Caco-2 (cell line): ENCODE data around the gene KRT9. TPM values are rescaled to one million over a fixed set of nuclear protein-coding genes. Genes with fewer than 3 reads are reported as not detected.

Source experiments
- BruUV-seq: library from RNA; stranded (reverse); fragments of 400-500 nt; replicated peaks from 2 replicates; lab custom pipeline; 2021; lab: Mats Ljungman, UMichigan
- CTCF ChIA-PET: fragments of 300-600 bp; sonication (Branson Sonifier 250); formaldehyde crosslinking; loops from one replicate; lab custom pipeline; 2022; ENCODE audit warnings: antibody characterized with exemption; lab: Charles Lee
- POLR2A ChIA-PET: fragments of 300-600 bp; sonication (Branson Sonifier 250); formaldehyde crosslinking; loops from one replicate; lab custom pipeline; 2022; ENCODE audit warnings: antibody characterized with exemption; lab: Charles Lee
- DNase-seq, 2 experiments: peaks; one replicate each; pipeline versions ENCODE4 v3.0.0 to v3.0.0-alpha.2; 2020 to 2022
- H3K27me3 ChIP-seq: replicated peaks from 2 replicates; pipeline ENCODE4 v1.6.0; 2011; ENCODE audit warnings: low read length; ENCODE audit not compliant: control insufficient read depth, insufficient read depth
- H3K36me3 ChIP-seq: 2 replicates; pipeline ENCODE4 v1.5.1; 2011; ENCODE audit warnings: low read length; ENCODE audit not compliant: control insufficient read depth, insufficient read depth
- H3K4me1 ChIP-seq: fragments of 250-450 bp; sonication (Bioruptor Pico); 2 replicates; pipeline ENCODE4 v1.5.1; 2020; ENCODE audit warnings: mild to moderate bottlenecking
- H3K4me3 ChIP-seq: 2 replicates; pipeline ENCODE4 v1.5.1; 2011; ENCODE audit warnings: low read depth, mild to moderate bottlenecking, control low read depth, low read length
- H3K9me3 ChIP-seq: fragments of 250-450 bp; sonication (Bioruptor Pico); 2 replicates; pipeline ENCODE4 v1.5.1; 2020; ENCODE audit warnings: mild to moderate bottlenecking, moderate library complexity
- H3K27ac Mint-ChIP-seq: one replicate; pipeline ENCODE4 v1.8.0; 2022; ENCODE audit warnings: mixed read lengths; ENCODE audit not compliant: unreplicated experiment
- H3K27me3 Mint-ChIP-seq: one replicate; pipeline ENCODE4 v1.8.0; 2022; ENCODE audit warnings: mixed read lengths; ENCODE audit not compliant: insufficient read depth, unreplicated experiment
- H3K36me3 Mint-ChIP-seq: one replicate; pipeline ENCODE4 v1.8.0; 2022; ENCODE audit warnings: mild to moderate bottlenecking, mixed read lengths; ENCODE audit not compliant: insufficient read depth, unreplicated experiment
- H3K4me1 Mint-ChIP-seq: one replicate; pipeline ENCODE4 v1.8.0; 2022; ENCODE audit warnings: low read depth, mixed read lengths; ENCODE audit not compliant: unreplicated experiment
- H3K4me3 Mint-ChIP-seq: one replicate; pipeline ENCODE4 v1.8.0; 2022; ENCODE audit warnings: mild to moderate bottlenecking, moderate library complexity, mixed read lengths; ENCODE audit not compliant: unreplicated experiment
- H3K9me3 Mint-ChIP-seq: one replicate; pipeline ENCODE4 v1.8.0; 2022; ENCODE audit warnings: mixed read lengths; ENCODE audit not compliant: unreplicated experiment
- CTCF ChIP-seq, 2 experiments: fragments of 200-600 bp in 1 of 2; IDR thresholded peaks; 1 replicate in 1 of 2; 2 replicates in 1 of 2; pipeline versions ENCODE4 v1.5.1 to v1.8.0; 2011 to 2022; ENCODE audit warnings: antibody characterized with exemption in 1 of 2, control low read depth in 1 of 2, inconsistent platforms in 1 of 2, low read depth in 1 of 2, low read length in 1 of 2, mild to moderate bottlenecking in 1 of 2, moderate library complexity in 1 of 2; ENCODE audit not compliant: insufficient read depth in 1 of 2, severe bottlenecking in 1 of 2, unreplicated experiment in 1 of 2
- intact Hi-C: fragments of 100-400 bp; cut with micrococcal nuclease; formaldehyde crosslinking; loops from one replicate; pipeline ENCODE4 v1.10.0; 2022; ENCODE audit not compliant: unreplicated experiment
- total RNA-seq: library from RNA; stranded (reverse); gene quantifications from 2 replicates; pipeline ENCODE4 v1.2.3, GENCODE V29; 2022

Gene KRT9
- total RNA-seq, 1 experiment from 2014 or later, result not detected

GRCh38 chr17:41519501-41520224 lies 52.2 kb downstream of the KRT9 start:
- H3K9me3 ChIP-seq, result no peaks in the 10 kb centered on the region
- peaks cover 5% of the 10 kb centered on the region for H3K36me3 ChIP-seq
- peaks cover 57% of the 10 kb centered on the region for H3K4me1 ChIP-seq
- H3K27me3 ChIP-seq, result no peaks in the 10 kb centered on the region
- no TSS peak for BruUV-seq
- Mint-ChIP-seq H3K27me3 (no peaks in the 10 kb centered on the region), H3K9me3 (no peaks in the 10 kb centered on the region), H3K4me3 (no peak overlapping the region), H3K36me3 (peaks cover 58% of the 10 kb centered on the region), H3K27ac (peak overlapping the region; percentile 74), H3K4me1 (peaks cover 48% of the 10 kb centered on the region)
- no peak for TF ChIP-seq CTCF (IDR thresholded peaks at IDR 0.05; ENCODE audit: insufficient read depth in 1 of 2, low read depth in 1 of 2, low read length in 1 of 2, severe bottlenecking in 1 of 2, unreplicated experiment in 1 of 2)
- ChIA-PET CTCF (interaction anchor here (1.0 to 1.1 kb wide), 2 partner anchors 29 to 146 kb away, joined by 3 to 6 read pairs; no protein-coding TSS in a partner anchor), POLR2A (no interaction called here)
- no peak overlapping the region for H3K4me3 ChIP-seq
- intact Hi-C loops, result loop anchor here (5.0 to 10.0 kb wide), 2 partner anchors 105 to 612 kb away; no protein-coding TSS in a partner anchor
- peak in 1 of 2 experiments; percentile 64 for DNase-seq

- H3K36me3 ChIP-seq, result peaks cover 1% of the 10 kb centered on the region
- no peak for TF ChIP-seq CTCF (IDR thresholded peaks at IDR 0.05; ENCODE audit: insufficient read depth in 1 of 2, low read depth in 1 of 2, low read length in 1 of 2, severe bottlenecking in 1 of 2, unreplicated experiment in 1 of 2)
- CTCF ChIA-PET, result interaction anchor here (1.0 to 1.1 kb wide), 2 partner anchors 30 to 147 kb away, joined by 3 to 6 read pairs; no protein-coding TSS in a partner anchor
- no TSS peak for BruUV-seq
- no peaks in the 10 kb centered on the region for H3K9me3 ChIP-seq
- Mint-ChIP-seq H3K27me3 (no peaks in the 10 kb centered on the region), H3K4me1 (peaks cover 40% of the 10 kb centered on the region), H3K27ac (peak within 1 kb of the TSS; percentile 74), H3K9me3 (no peaks in the 10 kb centered on the region), H3K36me3 (peaks cover 51% of the 10 kb centered on the region), H3K4me3 (no peak within 1 kb of the TSS)
- no peak within 1 kb of the TSS for H3K4me3 ChIP-seq
- no peak for DNase-seq
- H3K4me1 ChIP-seq, result peaks cover 50% of the 10 kb centered on the region
- no peaks in the 10 kb centered on the region for H3K27me3 ChIP-seq
- intact Hi-C loops, result no loop called here
- POLR2A ChIA-PET, result no interaction called here
These were observed 52.9 kb downstream of the KRT9 start, which contains the start of gene KRT15 for GRCh38 chr17:41518789-41519449. Gene KRT15 (minus strand): TSS chr17:41518890. CDS start chr17:41518827, 63 bp downstream.

- no peaks in the 10 kb centered on the region for H3K27me3 ChIP-seq
- POLR2A ChIA-PET, result no interaction called here
- CTCF ChIA-PET, result interaction anchor here (0.6 kb wide), 1 partner anchor 64 kb away, joined by 3 read pairs; no protein-coding TSS in a partner anchor
- Mint-ChIP-seq H3K9me3 (no peaks in the 10 kb centered on the region), H3K36me3 (peaks cover 42% of the 10 kb centered on the region), H3K27ac (no peak overlapping the region), H3K4me1 (peaks cover 33% of the 10 kb centered on the region), H3K27me3 (no peaks in the 10 kb centered on the region), H3K4me3 (no peak overlapping the region)
- BruUV-seq, result no TSS peak
- no peak for TF ChIP-seq CTCF (IDR thresholded peaks at IDR 0.05; ENCODE audit: insufficient read depth in 1 of 2, low read depth in 1 of 2, low read length in 1 of 2, severe bottlenecking in 1 of 2, unreplicated experiment in 1 of 2)
- intact Hi-C loops, result no loop called here
- H3K4me3 ChIP-seq, result no peak overlapping the region
- DNase-seq, result no peak
- H3K36me3 ChIP-seq, result no peaks in the 10 kb centered on the region
- H3K9me3 ChIP-seq, result no peaks in the 10 kb centered on the region
- H3K4me1 ChIP-seq, result peaks cover 41% of the 10 kb centered on the region
These were observed 53.8 kb downstream of the KRT9 start for GRCh38 chr17:41518031-41518430.
